Ramos (cell line): ENCODE data around the gene SLC22A14.
"Not testable (repeated sequence)": the region's sequence is repeated elsewhere in the genome, so short reads cannot be mapped to it uniquely, and the experiment has no call there.

Experiments
- in situ Hi-C: fragments of 300-500 bp; cut with MboI; formaldehyde crosslinking; loops from one replicate; pipeline ENCODE4 v1.14.3; 2022; ENCODE audit warnings: low sequenced_read_pairs; ENCODE audit not compliant: unreplicated experiment

The SLC22A14 gene

GRCh38 chr3:38311941-38312340, 29.8 kb downstream of the SLC22A14 start:
- in situ Hi-C loops = no loop called here

DNA sequence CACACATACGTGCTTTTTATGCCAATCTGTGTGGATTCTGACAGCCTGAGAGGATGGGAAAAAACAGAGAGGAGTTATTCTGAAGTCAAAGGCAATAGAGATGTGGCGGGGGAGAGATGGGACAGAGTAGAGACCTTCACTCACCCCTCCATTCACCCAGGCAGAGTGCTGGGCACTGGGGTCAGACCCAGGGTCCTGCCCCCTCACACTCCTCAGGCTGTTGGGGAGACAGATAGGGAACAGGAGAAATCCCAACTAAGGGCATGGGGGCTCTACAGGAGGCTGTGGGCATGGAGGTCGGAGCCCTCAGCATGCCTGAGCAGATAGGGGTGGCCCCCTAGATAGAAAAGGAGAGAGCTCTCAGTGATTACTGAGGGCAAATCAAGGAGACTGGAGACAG, 30.3 kb downstream of the SLC22A14 start:
- in situ Hi-C loops = no loop called here

DNA sequence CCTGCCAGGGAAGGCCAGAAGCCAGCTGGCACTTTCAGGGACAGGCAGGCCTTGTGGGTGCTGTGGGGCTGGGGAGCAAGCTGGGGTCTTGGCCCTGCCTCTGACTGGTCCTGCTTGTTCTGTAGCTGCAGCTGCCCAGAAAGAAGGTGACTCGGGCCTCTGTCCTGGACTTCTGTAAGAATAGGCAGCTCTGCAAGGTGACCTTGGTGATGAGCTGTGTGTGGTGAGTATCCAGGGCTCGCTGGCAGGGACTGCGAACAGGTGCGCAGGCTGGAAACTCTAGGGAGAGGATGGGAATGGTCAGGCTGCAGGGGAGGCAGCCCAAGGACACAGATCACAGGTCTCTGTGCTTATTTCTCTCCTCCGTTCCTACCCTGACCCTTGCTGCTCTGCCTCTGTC, 31.2 kb downstream of the SLC22A14 start:
- in situ Hi-C loops = no loop called here

GRCh38 chr3:38313695-38314094, 31.6 kb downstream of the SLC22A14 start:
- in situ Hi-C loops = no loop called here

- in situ Hi-C loops = no loop called here
Measured at GRCh38 chr3:38314112-38314763, 32.1 kb downstream of the SLC22A14 start.

- in situ Hi-C loops = no loop called here
Measured at GRCh38 chr3:38314764-38315487, 32.8 kb downstream of the SLC22A14 start.

DNA sequence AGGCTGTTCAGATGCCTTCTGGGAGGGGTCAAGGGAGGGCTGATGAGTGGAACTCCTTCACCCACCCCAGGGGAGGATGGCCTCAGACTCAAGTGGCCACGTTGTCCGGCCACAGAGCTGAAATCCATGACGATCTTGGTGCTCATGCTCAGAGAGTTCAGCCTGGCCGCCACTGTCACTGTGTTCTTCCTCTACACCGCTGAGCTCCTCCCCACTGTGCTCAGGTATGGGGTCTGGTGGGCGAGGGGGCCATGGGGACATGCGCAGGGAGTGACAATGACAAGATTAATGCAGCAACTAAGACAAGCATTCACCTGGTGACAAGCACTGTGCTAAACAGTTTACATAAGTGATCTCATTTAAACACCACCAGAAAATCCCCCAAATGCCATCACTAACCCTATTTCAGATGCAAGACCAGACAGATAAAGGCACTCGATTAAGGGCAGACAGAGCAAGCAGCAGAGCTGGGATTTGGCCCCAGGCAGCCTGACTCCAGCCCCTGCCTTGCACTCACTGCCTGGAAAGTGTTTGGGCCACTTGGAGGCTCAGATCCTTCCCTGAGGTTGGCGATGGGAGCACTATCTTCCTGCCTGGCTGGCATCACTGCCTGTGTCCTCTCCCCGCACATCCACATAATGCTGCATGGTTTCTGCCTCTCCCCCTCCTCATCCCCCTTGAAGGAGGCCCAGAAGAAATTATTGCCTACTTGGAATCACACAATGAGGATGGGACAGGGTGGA, 33.6 kb downstream of the SLC22A14 start:
- in situ Hi-C loops = no loop called here

DNA sequence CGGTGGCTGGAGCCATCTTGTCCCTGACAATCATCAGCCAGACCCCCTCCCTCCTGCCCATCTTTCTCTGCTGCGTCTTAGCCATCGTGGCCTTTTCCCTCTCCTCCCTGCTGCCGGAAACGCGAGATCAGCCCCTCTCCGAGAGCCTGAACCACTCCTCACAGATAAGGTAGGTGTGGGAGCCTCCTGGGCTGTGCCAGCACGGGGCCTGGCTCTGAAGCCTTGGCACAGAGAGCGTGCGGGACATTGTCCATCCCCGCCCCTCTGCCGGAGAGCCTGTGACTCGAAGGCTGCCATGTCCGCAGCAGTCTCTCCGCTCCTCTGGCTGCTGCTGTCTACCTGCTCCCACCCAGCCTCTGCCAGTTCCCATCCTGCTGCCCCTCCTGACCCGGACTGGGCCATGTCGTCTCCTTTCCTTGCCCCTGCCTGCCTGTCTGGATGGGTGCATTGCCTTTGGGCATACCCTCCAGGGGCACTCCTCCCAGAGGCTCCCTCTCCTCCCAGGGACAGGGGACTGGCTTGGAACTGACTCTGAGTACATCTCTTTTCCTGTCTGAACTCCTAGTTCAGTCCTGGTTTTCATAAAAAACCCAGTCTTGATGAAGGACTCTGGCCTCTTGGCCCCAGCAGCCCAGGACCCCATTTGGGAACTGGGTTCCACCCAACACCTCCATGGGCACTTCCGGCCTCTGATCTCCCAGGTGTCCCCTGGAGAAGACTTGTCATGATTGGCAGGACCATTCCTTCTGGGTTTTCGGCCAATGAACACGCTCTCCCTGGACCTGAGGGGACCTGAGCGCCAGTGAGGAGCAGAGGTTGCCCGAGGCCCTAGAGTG, 34.5 kb downstream of the SLC22A14 start:
- in situ Hi-C loops = no loop called here

DNA sequence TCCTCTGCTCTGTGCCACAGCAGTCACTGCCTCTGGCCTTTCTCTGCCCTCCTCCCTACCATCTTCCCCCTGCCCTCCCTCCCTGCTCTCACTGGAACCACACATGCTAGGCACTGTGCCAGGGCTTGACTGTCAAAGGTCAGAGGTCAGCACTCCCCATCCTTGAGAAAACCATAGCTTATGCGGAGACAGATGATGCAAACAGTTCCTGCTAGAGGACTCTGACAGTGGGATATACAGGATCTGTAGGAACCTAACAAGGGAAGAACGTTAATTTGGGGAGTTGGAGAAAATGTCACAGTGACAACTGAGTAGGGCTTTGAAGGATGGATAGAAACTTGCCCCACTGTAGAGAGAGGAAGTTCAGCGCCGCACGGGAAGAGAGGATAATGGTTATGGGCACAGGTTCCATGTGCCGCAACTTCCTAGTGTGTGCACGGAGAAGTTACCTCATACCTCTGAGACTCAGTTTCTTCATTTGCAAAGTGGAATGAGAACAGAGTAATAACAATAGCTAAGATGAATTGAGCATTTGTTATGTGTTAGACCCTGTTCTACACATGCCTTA, 35.2 kb downstream of the SLC22A14 start:
- in situ Hi-C loops = no loop called here

DNA sequence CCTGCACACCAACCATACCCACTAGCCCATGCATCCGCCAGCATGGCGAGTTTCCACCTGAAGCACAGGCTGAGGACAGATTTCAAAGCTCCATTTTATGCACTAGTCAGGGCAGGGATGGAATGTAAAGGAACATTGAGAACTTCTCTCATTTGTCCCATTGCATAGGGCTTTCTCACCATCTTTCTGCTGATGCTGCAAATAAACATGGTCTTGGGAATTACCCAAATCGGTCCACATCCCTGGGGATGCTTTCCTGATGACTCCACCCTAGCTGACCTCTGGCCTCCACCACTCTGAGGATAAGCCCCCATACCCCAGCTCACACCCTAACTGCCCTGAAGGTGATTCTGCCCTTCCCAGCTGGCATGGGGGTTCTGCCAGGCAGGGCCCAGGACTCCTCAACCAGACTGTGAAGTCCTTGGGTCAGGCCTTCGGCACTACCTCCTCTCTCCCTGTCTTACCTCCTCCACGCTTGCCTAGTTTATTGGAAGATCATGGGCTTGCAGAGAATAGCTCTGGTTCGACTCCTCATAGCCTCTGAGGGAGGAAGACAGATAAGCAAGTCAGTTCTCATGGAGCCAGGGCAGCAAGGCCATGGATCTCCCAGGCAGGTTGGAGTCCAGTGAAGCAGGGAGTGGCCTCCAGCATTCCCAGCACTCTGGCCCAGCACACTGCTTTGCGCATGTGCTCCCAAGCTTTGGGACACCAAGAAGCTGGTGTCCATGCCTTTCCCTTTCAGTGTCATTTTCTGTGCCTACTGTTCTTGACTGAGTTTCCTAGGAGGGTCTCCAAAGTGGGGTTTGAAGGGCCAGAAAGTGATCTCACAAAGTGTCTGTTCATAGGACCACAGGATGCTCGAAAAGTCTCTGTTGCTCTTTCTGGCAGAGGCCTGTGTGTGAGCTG, 36.9 kb downstream of the SLC22A14 start:
- in situ Hi-C loops = no loop called here

DNA sequence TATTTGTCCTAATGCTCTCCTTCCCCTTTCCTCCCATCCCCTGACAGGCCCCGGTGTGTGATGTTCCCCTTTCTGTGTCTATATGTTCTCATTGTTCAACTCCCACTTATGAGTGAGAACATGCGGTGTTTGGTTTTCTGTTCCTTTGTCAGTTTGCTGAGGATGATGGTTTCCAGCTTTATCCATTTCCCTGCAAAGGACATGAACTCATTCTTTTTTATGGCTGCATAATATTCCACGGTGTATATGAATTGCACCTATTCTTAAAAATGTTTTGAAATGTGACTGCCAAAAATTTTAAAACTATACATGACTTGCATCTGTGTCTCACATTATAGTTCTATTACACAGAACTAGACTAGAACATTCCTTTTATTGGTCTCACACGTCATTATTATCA, 38.5 kb downstream of the SLC22A14 start:
- in situ Hi-C loops = not testable (repeated sequence)

DNA sequence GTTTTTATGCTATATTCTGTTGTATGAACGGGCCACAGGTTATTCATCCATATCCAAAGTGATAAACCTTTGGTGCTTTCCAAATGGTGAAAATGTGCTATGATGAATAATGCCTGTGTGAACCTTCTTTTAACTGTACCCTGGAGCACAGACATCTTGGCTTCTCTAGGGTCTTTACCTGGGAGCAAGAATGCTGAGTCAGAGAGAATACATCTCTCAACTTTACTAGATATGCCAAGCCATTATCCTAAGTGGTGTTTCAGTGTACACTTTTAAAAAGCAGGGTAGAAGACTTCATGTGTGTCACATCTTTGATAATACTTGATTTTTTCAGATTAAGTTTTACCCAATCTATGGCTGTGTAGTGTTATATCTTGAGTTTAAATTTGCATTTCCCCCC, 41.0 kb downstream of the SLC22A14 start:
- in situ Hi-C loops = no loop called here

DNA sequence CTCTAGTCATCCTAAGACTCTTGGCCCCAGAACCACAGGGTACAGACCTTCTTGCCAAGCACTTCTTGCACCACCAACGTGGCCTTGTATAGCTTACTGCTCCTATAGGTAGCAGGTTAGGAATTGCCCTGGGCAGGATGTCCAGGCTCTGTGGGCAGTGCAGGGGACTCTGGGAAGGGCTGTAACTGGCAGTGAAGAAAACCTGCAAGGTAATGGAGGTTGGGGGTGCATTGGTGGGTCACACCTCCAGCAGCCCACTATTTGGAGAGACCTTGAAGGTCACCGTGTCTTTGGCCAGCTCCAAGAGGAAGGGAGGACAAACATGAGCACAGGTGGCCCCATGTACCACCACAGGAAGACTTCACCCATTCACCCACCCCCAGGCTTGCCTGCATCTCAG, 43.2 kb downstream of the SLC22A14 start:
- in situ Hi-C loops = no loop called here

DNA sequence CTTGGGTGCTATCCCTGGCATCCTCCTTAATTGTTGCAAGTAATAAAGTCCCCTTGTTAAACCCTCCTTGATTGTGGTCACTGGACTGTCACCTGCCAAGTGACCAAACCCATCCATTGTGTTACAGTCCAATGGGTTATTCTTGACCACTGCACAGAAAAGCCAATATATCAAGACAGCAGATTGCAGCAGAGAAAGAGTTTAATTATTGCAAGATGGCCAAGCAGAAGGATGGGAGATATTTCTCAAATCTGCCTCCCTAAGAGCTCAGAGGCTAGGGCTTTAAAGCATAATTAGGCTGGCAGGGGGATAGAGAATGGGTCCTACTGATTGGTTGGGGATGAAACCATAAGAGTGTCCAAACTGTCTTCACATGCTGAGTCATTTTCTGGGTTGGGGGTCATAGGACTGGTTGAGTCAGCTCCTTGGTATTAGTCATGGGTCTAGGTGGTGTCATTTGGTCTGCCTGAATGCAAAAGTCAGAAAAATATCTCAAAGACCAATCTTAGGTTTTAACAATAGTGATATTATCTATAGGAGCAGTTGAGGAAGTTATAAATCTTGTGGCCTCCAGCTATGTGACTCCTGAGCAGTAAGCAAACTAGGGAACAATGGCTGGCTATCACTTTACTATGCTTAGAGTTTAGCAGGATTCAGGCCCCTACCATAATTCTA, 45.4 kb downstream of the SLC22A14 start:
- in situ Hi-C loops = no loop called here

GRCh38 chr3:38331257-38332022, 49.3 kb downstream of the SLC22A14 start:
- in situ Hi-C loops = no loop called here

DNA sequence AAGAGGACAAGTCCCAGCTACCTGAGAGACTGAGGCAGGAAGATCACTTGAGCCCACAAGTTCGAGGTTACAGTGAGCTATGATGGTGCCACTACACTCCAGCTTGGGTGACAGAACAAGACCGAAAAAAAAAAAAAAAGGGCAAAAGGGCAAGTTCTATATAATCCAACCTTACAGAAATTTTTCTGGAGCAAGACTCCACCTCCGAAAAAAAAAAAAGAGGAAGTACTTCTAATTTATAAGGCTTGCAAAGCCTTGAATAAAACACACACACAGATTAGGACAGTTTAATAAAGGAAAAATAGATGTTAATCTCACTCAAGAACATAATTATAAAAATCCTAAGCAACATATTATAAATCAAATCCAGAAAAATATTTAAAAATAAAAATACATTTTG, 50.1 kb downstream of the SLC22A14 start:
- in situ Hi-C loops = no loop called here

DNA sequence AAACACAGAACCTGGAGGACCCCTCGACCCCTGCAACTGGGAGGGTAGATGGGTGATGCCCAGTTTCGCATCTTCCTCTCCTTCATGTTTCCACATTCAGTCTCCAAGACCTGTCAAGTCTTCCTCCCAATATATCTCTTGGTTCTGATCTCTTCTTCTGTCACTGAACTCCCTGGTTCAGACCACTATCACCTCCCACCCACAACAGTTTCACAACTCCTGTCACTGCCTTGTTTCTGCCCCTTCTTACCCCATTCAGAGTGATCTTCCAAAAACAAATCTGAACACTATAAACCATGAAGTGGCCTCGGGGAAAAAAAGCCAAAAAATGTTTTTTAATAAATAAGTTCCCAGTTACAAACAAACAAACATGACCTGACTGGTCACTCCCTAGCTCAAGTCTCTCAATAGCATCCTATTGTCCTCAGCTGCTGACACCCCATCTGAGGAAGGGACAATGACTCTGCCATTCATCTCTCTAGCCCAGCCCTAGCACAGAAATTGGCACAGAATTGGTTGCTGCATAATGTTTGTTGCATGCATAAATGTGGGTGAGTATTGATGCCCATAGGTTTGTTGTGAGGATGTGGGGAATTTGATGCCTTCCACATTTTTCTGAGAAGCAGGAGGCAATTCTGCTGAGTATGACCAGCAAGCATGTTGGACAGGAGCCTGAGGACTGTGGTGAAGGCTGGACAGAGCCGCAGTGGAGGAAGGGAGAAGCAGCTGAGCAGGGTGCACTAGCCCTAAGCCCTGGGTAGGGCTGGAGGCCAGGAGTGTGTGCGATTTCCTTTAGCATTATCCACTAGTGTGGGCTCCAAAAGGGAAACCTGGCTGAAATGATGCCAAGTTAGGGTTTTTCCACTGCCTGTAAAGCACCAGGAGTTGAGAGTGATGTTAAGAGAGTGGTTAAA, 52.3 kb downstream of the SLC22A14 start:
- in situ Hi-C loops = no loop called here
